Measurements from ENCODE around the gene CTSE.

The CTSE gene

DNA sequence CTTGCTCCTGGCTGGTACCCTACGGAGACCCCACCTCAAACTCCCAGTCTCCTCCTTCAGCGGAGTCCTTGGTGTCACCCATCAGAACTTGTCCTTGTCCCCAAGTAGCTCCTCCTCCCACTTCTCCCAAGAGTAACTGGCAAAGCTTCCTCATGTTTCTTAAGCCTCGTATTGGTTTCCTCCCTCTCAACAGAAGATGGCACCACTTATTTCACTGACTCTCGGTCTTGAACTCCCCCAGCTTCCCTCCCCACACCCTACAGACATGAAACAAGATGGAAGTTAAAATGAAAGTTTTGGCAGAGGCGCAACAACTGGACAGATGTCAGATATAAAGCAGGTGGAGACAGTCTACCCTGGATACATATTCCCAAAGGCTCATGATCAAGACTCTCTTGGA lies 33.9 kb downstream of the CTSE start:
- no peak for DNase-seq

DNA sequence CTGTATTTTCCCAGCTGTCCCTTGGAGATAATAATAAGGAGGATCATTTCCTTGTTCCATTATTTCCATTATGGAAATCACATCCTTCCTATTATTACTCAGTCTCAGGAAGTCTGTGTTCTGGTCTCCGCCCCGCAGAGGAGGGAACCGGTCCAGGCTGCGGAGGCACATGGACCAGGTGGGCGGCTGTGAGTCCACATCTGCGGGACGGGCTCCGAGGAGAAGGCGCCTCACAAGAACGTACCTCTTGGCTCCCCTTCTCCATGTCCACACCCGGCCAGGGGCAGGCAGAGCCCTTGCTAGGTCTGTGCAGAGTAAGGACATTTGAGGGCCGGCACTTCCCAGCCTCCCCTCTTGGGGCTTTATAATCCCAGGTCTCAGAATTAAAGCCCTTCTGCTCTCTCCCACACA lies 35.1 kb downstream of the CTSE start:
- no peak for DNase-seq

DNA sequence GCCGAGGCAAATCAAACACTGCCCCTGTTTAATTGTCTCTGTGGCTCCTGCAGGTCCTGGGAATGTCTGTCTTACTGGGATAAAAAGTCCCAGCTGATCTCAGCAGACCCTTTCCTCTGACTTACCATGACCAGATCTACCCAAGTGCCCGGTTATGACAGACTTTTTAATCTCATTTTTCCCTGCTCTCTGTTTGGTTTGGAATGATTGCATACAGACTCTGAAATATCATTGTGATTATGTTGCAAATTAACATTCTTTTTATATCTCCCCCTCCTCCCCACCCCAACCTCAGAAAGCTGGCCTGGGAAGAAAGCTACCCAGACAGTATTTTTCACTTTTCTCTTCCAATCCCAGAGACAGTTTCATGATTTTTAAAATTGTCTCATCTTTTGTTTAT lies 36.8 kb downstream of the CTSE start:
- no peak for DNase-seq

DNA sequence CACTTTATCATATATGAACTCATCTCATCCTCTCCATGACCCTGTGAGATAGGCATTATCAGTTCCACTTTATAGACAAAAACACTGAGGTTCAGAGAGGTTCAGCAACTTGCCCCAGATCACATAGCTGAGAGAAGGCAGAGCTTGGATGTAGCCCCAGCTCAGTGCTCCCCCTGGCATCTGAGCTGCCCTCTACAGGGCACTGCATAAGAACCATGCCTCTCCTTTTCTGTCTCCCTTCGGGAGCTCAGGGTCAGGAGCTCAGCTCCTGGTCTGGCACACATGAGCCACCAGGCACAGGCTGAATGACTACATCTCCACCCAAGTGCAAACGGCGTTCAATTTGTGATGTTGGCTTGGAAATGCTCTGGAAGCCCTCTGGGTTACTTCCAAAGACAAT lies 37.4 kb downstream of the CTSE start:
- DNase-seq, result no peak

DNA sequence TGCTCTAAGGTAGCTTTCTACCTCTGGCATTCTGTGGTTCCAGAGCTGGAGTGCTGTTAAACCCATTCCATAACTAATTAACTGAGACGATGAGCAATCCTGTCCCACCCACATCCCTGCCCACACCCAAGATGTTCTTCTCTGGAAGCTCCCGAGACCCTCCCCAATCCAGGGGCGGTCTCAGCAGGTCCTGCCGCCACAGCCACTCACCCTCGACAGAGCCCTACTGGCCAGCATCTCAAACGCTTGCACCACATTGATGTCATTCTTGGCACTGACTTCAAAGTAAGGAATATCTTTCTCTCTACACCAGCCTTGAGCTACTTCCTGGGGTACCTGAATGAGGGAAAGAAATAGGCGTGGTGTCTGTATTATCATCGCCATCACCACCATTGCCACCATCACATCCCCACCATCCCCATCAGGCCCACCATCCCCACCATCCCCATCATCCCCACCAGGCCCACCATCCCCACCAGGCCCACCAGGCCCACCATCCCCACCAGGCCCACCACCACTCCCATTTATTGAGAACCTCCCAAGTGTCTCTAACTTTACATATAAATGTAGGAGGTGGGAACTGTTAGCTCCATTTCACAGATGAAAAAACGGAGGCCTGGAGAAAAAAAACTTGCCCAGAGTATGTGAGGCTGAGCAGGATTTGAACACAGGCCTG lies 38.2 kb downstream of the CTSE start:
- no peak for DNase-seq

DNA sequence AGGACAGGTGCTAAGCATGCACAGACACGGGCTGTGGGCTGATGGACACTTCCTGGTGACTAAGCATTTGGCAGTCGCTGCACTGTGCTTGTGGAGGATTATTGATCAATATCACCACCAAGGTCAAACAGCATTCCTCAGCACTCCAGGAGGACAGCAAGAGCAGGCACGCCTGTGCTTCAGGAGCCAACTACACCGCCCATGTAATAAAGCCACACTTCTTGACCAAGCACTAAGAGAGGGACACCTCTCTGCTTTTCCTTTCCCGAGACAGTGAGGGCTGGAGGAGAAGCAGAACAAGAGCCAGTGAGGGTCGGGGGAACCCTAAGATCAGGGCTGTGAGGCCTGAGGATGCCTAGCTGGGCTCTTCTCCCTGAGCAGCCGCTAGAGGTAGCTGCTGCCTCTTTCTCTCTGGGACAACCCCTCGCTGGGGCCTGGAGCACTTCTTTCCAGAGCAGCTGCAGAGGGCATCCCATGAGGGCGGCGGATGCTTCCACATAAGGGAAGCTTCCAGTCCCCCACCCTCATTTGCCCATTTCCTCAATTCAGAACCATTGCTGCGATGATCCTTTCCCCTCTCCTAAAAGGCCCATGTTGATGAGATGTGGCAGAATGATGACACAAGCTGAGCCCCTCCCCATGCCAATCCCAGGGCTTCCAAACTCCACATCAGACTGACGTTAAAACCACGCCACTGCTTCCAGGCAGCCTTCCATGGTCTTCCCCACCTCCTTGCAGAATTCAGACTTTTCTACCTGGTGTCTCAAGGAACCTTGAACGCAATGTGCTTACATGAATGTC lies 39.6 kb downstream of the CTSE start:
- DNase-seq, result peak; percentile 56

DNA sequence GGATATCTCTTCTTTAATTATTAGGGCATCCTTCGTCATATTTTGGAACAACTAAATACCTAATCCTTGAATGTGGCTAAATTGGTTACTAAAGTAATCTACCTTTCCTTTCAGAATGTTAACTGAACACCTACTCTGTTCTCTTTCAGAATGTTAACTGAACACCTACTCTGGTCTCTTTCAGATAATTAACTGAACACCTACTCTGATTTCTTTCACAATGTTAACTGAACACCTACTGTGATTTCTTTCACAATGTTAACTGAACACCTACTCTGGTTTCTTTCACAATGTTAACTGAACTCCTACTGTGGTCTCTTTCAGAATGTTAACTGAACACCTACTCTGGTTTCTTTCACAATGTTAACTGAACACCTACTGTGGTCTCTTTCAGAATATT lies 42.4 kb downstream of the CTSE start:
- no peak for DNase-seq

DNA sequence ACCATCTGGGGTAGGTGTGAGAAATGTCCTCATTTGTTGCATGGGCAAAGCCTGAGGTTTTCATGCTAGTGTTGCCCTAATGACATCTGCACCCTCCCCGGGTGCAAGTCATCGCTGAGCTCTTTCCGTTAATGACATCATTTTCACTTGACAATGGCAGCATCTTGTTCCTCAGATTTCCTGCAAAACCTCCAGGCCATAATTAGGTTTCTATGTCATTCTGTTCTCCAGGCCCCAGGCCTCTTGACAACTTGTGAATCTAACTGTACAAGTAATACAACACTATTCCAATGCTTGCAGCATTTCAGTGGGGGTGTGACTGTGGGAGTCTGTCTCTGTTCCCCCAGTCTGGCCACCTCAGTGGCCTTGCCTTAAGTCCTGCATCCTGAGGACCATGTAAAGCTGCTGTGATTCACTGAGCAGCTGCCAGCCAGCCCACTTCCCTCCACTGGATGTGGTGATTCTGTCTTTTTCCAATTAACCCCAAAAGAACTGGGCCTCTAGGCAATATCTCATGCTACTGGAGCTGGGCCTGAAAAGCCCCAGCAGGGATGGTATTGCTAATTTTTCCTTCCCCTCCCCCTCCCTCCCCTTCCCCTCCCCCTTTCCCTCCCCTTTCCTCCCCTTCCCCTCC lies 43.3 kb downstream of the CTSE start:
- no peak for DNase-seq

DNA sequence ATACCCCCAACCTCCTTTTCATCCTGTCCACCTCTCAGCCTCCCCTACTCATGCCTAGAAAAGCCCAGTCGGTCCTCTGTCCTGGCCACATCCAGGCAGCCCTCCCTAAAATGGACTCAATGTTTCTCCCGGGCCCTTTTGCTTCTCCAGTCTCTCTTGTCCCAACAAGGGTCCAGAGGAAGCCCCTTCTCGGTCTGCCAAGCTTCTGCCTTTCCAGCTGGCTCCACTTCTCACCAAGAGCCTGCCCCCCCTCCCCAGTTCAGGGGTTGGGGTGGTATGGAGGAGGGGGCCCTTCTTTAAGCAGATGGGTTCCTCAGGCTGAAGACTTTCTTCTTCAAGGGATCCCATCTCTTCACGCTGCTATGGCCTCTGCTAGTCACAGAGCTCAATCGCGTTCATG lies 44.4 kb downstream of the CTSE start:
- no peak for DNase-seq

DNA sequence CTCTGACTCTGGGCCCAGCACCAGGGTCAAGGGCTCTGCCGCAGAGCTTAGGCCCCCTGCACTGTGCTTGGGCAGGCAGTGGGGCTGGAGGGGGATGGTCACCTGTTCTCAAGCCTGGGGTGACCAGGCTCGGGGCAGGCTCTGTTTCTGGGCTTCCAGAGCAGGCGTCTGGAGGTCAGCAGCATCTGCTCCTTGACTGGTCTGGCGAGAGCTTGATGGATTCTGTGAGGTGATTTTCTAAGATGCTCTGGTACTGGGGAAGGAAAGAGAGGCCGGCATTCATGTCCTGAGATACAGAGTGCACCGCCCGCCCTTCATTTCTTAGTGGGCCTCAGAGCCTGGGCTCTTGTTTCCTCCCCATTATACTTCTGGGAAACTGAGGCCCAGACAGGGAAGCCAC lies 45.0 kb downstream of the CTSE start:
- no peak for DNase-seq

DNA sequence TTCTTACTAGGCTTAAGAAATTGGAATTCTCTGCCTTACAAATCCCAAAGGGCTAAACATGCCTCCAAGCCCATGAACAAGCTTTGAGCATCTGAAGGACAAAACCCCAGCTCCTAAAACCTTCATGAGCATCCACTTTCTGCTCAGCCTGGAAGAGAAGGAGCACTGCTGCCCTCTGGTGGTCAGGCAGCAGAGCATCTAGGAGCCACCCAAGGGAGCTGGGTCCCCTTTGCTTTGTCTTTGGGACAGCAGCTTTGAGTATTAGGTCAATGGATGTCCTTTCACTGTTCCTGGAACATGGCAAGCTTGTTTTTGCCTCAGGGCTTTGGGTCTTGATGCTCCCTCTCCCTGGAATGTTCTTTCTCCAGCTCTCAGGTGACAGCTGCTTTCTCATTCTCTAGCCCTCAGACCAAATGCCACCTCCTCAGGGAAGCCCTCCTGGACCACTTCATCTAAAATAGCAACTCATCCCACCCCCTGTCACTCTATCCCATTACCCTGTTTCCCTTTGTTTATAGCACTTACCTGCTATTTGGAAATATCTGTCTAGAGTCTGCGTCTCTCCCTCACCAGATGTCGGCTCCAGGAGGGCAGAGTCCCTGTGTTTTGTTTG lies 46.2 kb downstream of the CTSE start:
- peak; percentile 87 for DNase-seq

DNA sequence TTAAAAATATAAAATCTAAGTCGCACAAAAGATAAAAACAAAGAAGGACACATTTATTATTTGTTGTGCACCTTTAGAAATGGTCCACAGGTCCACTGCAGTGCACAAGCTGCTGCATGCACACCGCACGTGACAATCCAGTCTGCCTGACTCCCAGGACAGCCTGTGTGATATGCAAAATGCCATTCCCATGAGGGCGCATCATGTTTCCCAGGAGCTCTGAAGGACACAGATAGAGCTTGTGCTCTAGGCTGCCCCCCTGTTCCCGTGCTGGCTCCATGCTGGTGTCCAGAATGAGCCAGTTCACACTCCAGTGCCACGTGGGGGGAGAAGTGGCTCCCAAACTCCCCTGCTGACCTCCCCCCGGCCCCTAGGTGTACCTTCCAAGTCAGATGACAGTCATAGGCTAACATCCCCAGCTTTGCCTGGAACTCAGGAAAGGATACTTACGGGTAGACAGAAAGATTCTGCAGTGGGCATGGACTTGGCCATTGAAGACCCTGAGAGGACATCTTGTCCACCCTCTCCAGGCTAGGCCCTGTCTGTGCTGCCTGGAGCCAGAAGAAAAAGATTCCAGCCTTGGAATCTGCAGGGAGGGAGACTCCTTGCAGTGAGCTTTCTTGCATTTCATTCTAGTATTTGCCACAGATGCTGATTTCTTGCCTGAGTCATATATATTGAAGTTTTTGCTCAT lies 46.8 kb downstream of the CTSE start:
- DNase-seq, result peak; percentile 21

DNA sequence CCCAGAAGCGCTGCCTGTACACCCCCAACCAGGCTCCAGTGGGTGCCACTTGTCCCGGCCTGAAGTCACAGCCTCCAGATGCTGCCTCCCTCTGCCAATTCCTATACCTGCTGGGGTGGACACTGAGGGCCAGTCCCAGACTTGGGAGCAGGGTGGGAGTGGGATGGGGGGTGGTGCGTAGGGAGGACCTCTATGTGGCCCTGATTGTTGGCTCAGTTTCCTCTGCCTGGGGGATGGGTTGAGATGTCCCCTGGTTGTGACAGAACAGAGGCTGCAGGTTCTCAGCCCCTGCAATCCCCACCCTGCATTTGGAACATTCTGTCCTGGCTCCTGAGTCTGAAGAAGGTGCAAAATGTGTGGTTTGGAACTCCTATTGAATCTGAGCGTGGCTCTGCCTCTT lies 47.7 kb downstream of the CTSE start:
- DNase-seq, result no peak

DNA sequence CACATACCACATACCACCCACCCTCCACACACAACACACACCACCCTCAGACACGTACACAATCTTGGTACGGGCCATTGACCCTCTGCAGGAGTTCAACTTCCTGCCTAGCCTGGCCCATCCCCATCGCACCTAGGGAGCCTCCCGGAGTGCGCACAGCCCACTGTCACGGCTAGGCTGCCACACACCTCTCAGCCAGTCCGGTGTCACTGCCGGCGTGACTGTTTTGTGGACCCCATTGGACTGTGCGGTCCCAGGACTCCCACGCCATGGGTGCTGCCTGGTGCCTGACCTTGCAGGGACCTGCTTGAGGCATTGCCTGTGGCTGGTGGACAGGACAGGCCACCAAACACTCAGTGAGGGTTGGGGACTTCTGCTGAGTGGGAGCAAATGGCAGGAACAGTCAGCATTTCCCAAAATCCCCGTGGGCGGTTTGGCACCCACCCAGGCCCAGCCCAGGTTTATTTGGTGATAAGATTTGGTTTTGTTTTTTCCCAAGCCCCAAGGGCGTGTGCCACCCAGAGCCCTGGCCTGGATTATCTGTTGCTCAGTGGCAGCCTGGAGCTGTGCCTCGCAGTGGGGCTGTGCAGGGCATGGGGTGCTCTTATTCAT lies 48.2 kb downstream of the CTSE start:
- no peak for DNase-seq

DNA sequence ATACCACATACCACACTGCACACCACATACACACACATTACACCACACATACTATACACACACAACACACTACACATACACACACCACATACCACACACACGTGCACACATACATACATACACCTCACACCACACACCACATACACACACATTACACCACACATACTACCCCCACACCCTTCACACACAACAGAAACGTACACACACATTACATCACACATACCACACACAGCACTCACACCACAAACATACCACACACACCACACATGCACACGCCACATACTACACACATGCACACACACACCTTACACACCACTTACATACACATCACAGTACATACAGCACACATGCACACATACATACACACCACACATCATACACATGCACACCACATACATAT lies 49.0 kb downstream of the CTSE start:
- DNase-seq, result no peak

DNA sequence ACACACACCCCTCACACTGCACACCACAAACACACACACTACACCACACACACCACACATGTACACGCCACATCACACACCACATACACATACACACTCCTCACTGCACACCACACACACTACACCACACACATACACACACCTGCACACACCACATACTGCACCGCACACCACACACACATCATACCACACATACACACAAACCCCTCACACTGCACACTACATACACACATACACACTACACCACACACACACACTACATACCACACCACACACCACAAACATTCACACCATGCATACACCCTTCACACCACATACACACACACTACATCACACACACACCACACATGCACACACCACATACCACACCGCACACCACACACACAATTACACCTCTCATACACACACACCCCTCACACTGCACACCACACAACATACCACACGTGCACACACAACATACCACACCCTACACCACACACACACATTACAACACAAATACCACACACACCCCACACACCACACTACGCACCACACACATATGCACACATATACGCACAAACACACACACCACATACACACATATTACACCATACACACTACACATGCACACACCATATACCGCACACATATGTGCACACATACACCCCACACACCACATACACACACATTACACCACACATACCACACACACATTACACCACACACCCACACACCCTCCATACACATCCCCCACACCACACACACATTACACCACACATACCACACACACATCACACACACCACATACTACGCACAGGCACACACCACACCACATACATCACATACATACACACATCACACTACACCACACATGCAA lies 50.1 kb downstream of the CTSE start:
- DNase-seq, result no peak

DNA sequence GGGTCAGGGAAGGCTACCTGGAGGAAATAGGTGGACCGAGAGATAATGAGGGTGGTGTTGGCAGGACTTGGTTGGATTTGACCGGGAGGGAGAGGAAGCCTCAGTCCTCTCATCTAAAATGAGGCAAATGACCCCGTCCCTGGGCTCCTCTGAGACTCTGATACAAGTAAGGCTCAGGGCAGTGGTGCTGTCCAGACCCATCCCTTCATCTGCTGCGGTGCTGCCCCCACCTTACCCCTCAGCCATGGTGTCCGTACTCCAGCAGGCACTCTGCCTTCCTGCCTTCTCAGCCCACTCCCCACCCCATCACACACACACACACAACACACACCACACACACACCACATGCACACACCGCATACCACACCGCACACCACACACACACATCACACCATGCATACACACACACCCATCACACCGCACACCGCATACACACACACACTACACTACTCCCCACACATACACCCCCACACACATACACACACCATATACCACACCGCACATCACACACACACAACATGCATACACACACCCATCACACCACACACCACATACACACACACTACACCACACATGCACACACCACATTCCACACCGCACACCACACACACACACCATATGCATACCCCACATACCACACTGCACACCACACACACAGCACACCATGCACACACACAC lies 51.1 kb downstream of the CTSE start:
- DNase-seq, result no peak

DNA sequence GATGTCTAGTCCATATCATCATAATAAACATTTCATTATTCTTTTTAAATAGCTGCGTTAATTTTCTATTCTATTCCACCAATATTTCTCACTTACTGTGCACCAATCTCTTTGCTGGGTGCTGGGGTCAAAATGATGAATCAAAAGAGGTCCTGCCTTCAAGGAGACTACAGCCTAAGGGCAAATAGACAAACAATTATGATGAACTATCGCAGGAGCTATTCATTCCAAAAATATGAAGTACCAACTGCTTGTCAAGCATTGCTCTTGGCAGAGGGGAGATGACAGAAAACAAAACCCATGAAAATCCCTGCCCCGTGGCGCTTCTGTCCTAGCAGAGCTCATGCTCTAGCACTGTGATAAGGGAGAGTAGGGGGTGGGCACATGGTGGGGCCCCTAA lies 51.6 kb downstream of the CTSE start:
- DNase-seq, result no peak

DNA sequence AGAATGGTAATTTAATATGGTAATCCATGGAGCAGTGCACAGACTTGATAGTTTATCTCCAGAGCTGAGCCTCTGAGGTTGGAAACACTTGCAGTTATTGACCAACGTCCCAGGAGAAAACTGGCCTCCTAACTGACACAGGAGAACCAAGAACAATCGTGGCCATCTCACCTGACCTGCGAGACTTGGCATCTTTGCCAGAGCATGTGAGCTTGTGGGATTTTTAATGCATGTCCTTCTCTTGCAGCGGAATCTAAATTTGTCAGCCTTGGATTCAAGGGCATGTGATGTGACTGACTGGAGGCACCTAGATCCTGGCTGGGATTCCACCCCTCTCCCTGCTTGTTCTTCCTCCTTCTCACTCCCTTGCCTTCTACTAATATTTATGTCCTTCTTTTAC lies 52.6 kb downstream of the CTSE start:
- no peak for DNase-seq

DNA sequence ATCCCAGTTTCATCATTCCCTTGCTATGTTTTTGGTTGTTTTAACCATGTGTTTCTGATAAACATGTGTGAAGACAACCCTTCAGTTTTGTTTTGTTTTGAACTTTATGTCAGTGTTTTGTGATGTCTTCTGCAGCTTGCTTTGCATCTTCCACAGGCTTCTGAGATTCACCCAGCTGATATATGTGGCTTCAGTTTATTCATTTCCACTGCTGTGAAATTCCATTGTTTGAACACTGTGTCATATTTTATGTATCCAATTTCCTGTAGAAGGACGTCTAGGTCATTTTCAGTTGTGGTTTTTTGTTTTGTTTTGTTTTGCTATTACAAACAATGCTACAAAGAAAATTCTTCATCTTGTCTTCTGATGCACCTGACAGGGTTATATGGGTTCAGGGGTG lies 53.2 kb downstream of the CTSE start:
- no peak for DNase-seq

DNA sequence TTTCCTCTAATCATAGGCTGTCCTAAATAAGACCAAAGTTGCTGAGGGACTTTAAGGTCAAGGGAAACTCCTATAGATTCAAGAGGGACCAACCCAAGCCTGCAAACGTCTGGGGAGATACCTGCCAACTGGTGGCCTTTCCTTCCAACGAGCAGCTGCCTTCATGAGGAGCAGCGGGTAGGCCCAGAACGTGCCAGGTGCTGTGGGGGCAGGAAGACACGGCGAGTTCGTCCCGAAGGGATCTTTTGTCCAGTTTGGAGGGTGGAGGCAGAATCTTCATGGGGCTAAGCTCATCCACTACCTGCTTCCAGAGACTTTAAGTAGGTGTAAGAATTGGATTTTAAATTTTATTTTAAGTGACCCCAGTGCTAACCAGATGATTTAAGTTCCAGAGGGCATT lies 54.5 kb downstream of the CTSE start:
- DNase-seq, result no peak
